BJ (cell line): Measurements from ENCODE around the gene INPP5A. TPM values are rescaled to one million over a fixed set of nuclear protein-coding genes. Genes with fewer than 3 reads are reported as not detected.

Experiments
- CTCF ChIA-PET: fragments of 350-600 bp; formaldehyde crosslinking; extraction: SDS; loops from one replicate; lab custom pipeline; 2021; ENCODE audit warnings: antibody characterized with exemption, inconsistent platforms; lab: Yijun Ruan, JAX
- POLR2A ChIA-PET: fragments of 300-600 bp; sonication (Branson Sonifier 250); formaldehyde crosslinking; extraction: SDS; loops from one replicate; lab custom pipeline; 2021; ENCODE audit warnings: antibody characterized with exemption; lab: Charles Lee
- DNase-seq: peaks from one replicate; pipeline ENCODE4 v3.0.0-alpha.2; 2011; ENCODE audit warnings: low read depth
- H3K27me3 ChIP-seq: 2 replicates; pipeline ENCODE4 v1.6.0; 2011; ENCODE audit warnings: low read length; ENCODE audit not compliant: control insufficient read depth, insufficient read depth
- H3K36me3 ChIP-seq: 2 replicates; pipeline ENCODE4 v1.5.1; 2011; ENCODE audit warnings: low read length; ENCODE audit not compliant: control insufficient read depth, insufficient read depth
- H3K4me3 ChIP-seq: 2 replicates; pipeline ENCODE4 v1.5.1; 2011; ENCODE audit warnings: low read depth, mild to moderate bottlenecking, control low read depth, low read length
- polyA plus RNA-seq: library from polyadenylated mRNA; depleted of rRNA; stranded (reverse); fragments of >200 nt; gene quantifications from 2 replicates; pipeline ENCODE4 v1.2.3, GENCODE V29; 2011
- TF ChIP-seq, protein P1 (sequence below): IDR thresholded peaks from 2 replicates; pipeline ENCODE4 v1.5.1; 2011; ENCODE audit warnings: low read depth, mild to moderate bottlenecking, control low read depth, inconsistent platforms, low read length, moderate library complexity; ENCODE audit not compliant: insufficient read depth

INPP5A gene
- polyA plus RNA-seq, 1 experiment: 60.1 TPM

DNA sequence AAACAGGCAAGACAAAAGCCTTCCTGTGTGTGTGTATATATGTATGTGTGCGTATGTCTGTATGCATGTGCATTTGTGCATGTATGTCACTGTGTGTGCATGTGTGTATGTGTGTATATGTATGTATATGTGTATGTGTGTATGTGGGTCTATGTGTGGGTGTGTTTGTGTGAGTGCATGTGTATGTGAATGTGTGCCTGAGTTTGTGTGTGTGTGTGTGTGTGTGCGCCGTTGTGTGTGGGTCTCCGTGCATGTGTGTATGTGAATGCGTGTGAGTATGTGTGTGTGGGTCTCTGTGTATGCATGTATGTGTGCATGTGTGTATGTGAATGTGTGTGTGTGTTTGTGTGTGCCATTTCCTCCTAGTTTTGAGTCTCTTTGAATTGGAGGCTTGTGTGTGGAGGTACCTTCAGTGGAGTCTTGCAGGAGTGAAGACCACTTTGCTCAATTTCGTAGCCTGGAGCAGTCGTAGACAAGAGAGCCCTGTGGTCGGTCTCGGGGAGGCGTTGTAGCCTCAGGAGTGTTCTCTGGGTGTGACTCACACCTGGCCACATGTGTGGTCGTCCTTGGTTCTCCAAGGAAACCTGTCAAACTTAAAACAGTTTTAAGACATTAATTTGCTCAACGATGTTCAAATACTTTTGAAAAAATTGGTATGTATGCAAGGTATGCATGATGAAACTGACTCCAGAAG lies 28.1 kb downstream of the INPP5A start:
- ChIA-PET POLR2A (no interaction called here), CTCF (no interaction called here)
- no peaks in the 10 kb centered on the region for H3K36me3 ChIP-seq
- TF ChIP-seq, protein P1, sequence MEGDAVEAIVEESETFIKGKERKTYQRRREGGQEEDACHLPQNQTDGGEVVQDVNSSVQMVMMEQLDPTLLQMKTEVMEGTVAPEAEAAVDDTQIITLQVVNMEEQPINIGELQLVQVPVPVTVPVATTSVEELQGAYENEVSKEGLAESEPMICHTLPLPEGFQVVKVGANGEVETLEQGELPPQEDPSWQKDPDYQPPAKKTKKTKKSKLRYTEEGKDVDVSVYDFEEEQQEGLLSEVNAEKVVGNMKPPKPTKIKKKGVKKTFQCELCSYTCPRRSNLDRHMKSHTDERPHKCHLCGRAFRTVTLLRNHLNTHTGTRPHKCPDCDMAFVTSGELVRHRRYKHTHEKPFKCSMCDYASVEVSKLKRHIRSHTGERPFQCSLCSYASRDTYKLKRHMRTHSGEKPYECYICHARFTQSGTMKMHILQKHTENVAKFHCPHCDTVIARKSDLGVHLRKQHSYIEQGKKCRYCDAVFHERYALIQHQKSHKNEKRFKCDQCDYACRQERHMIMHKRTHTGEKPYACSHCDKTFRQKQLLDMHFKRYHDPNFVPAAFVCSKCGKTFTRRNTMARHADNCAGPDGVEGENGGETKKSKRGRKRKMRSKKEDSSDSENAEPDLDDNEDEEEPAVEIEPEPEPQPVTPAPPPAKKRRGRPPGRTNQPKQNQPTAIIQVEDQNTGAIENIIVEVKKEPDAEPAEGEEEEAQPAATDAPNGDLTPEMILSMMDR: no peak
- no peak for DNase-seq
- no peak overlapping the region for H3K4me3 ChIP-seq
- H3K27me3 ChIP-seq: no peaks in the 10 kb centered on the region

DNA sequence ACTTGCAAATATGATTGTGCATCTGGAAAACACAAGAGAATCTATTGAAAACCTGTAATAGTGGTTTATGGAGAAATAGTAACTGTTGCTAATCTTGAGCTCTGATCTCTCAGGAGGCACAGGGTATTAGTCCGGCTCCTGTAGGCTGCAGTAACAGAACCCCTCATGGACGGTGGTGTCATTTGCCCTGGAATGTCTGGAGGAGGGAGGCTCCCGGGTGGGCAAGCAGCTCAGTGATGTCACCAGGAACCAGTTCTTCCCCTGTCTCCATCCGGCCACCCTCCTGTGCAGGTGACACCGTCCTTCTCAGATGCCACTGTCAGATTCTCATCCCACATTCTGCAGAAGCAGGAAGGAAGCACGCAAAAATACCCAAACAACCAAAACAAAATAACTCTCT lies 29.3 kb downstream of the INPP5A start:
- no peaks in the 10 kb centered on the region for H3K27me3 ChIP-seq
- TF ChIP-seq, protein P1: no peak
- CTCF ChIA-PET: interaction anchor here (1.2 kb wide), 1 partner anchor 85 kb away, joined by 3 read pairs; no protein-coding TSS in a partner anchor
- H3K36me3 ChIP-seq: no peaks in the 10 kb centered on the region
- POLR2A ChIA-PET: no interaction called here
- H3K4me3 ChIP-seq: no peak overlapping the region
- no peak for DNase-seq

DNA sequence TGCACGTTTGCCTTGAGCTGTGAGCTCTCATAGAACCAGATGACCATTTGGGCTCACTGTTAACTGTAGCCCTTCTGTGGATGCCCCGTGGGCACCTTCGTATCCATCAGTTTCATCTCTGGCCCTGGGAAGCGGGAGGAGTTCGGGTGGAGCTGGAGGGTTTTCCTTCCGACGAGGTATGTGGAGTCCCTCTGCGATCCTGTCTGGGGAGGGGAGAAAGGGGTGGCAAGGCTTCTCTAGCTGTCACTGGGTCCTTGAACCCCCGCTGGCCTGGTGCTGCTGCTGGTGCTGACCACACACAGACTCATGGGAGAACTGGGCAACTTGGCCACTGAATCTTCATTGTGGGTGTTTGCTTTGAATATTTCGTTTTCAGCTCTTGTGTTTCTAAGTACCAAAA lies 32.7 kb downstream of the INPP5A start:
- H3K36me3 ChIP-seq: no peaks in the 10 kb centered on the region
- H3K27me3 ChIP-seq: no peaks in the 10 kb centered on the region
- TF ChIP-seq, protein P1: no peak
- DNase-seq: no peak
- CTCF ChIA-PET: no interaction called here
- H3K4me3 ChIP-seq: no peak overlapping the region
- POLR2A ChIA-PET: no interaction called here

DNA sequence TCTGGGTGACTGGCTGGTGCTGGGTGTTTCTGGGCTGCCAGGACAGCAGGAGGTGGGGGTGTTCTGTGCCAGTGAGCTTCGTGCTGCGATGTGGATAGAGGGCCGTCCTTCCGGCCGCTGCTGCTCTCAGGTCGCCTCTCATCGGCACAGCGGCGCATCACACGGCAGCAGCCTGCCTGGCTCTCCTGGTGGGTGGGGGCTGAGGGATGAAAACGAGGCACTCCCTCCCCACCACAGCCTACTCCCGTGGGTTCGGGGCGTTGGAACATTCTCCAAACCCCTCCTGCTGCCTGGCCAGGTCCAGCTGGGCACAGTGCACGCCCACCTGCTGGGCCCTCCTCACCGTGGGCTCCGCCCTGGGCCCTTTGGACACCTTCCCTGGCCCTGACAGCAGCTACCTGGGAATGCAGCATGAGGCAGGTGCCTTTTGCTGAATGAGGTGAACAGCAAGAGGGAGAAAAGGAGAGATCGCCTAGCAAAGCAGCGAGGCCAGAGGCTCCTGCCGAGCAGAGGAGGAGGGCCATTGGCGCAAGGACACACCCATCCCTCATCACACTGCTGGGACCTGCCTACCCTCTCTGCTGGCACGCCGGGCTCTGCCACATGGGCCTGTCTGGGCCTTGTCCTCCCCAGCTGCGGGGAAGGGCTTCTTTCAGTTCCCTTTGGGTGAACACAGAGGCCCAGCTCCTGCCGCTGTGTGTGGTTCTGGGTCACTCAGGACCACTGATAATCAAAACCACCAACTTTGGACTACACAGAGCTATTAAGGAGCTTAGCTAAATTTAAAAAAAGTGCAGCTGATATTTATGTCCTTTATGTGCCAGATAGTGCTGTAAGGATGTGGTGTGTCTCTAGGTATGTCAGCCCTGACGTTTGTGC lies 33.4 kb downstream of the INPP5A start:
- Histone ChIP-seq H3K4me3 (no peak overlapping the region), H3K27me3 (no peaks in the 10 kb centered on the region), H3K36me3 (no peaks in the 10 kb centered on the region)
- TF ChIP-seq, protein P1: no peak
- CTCF ChIA-PET: interaction anchor here (1.1 to 1.2 kb wide), 2 partner anchors 12 to 84 kb away, joined by 3 read pairs; no protein-coding TSS in a partner anchor
- POLR2A ChIA-PET: no interaction called here
- no peak for DNase-seq
